ENCODE data around the gene CLCA4.
A peak's percentile ranks its signal among the peaks of the same experiment; 100 is the strongest.
"Not testable (repeated sequence)": the region's sequence is repeated elsewhere in the genome, so short reads cannot be mapped to it uniquely, and the experiment has no call there.

CLCA4 gene

DNA sequence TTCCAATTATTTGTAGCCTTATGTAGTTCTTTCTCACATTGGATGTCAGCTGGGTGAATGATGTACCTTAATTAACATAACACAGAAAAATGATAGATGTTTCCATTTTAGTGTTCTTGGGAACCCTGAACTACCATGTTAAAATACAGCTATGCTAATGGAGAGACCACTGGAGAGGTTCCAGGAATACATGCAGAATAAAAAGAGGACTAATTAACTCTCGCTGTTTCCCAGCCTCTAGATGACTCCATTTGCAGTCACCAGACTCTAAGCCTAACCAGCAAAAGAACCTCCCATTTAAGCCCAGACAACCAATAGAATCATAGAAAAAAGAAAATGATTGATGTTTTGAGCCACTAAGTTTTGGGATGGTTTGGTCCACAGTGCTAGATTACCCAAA lies 36.2 kb downstream of the CLCA4 start:
- no peak for DNase-seq (ENCODE audit: low spot score)
- TF ChIP-seq, protein P1, sequence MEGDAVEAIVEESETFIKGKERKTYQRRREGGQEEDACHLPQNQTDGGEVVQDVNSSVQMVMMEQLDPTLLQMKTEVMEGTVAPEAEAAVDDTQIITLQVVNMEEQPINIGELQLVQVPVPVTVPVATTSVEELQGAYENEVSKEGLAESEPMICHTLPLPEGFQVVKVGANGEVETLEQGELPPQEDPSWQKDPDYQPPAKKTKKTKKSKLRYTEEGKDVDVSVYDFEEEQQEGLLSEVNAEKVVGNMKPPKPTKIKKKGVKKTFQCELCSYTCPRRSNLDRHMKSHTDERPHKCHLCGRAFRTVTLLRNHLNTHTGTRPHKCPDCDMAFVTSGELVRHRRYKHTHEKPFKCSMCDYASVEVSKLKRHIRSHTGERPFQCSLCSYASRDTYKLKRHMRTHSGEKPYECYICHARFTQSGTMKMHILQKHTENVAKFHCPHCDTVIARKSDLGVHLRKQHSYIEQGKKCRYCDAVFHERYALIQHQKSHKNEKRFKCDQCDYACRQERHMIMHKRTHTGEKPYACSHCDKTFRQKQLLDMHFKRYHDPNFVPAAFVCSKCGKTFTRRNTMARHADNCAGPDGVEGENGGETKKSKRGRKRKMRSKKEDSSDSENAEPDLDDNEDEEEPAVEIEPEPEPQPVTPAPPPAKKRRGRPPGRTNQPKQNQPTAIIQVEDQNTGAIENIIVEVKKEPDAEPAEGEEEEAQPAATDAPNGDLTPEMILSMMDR (IDR thresholded peaks at IDR 0.05; ENCODE audit: extremely low read depth, missing control alignments): no peak

DNA sequence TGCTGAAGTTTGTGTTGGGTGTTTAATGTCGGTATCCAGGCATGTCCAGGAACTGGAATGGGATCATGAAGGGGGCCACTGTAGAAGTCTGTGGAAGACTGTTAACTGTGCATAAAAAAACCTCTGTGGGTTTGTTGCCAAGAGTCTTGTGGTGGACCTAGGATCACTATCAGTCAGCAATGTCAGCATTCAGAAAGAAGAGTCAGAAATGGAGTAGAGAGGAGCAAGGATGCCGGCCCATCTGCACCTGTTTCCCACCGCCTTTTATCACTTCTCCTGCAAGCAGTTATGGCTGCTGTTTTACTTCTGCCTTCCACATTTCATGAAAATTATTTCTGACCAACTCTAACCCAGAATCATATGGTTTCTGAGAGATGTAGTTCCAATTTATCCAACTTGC lies 36.7 kb downstream of the CLCA4 start:
- TF ChIP-seq, protein P1 (IDR thresholded peaks at IDR 0.05; ENCODE audit: extremely low read depth, missing control alignments): no peak
- no peak for DNase-seq (ENCODE audit: low spot score)

DNA sequence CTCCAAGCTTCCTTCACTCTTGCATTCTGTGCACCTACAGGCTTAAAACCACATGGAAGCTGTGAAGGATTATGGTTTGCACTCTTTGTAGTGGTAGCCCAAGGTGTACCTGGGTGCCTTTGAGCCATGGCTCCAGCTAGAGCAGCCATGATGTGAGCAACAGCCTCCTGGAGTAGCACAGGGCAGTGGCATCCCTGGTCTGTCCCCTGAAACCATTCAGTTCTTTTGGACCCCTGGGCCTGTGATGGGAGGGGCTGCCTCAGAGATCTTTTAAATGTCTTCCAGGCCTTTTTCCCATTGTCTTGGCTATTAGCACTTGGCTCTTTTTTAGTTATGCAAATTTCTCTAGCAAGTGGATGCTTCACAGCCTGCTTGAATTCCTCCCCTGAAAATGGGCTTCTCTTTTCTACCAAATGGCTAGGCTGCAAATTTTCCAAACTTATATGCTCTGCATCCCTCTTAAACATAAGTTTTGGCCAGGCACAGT lies 47.4 kb downstream of the CLCA4 start:
- DNase-seq (ENCODE audit: low spot score): no peak
- TF ChIP-seq, protein P1 (IDR thresholded peaks at IDR 0.05; ENCODE audit: extremely low read depth, missing control alignments): no peak

DNA sequence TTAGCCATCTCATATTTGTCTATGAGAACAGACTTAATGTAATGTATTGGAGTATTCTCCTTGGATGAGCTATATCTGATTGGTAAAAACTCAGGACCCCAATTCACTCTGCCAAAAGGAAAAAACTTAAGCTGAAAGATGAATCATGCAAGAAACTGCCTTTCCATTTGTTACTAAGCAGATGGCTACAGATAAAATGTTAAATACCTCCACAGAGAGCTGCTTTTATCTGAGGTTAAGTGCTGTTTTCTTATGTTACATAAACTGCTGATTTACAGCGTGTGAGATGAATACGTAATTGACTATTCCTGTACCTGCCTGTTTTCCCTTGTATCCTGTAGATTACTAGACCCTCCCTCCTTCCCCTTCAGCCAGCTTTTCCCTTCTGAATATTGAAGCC lies 49.3 kb downstream of the CLCA4 start:
- TF ChIP-seq, protein P1 (IDR thresholded peaks at IDR 0.05; ENCODE audit: extremely low read depth, missing control alignments): no peak
- DNase-seq (ENCODE audit: low spot score): no peak

DNA sequence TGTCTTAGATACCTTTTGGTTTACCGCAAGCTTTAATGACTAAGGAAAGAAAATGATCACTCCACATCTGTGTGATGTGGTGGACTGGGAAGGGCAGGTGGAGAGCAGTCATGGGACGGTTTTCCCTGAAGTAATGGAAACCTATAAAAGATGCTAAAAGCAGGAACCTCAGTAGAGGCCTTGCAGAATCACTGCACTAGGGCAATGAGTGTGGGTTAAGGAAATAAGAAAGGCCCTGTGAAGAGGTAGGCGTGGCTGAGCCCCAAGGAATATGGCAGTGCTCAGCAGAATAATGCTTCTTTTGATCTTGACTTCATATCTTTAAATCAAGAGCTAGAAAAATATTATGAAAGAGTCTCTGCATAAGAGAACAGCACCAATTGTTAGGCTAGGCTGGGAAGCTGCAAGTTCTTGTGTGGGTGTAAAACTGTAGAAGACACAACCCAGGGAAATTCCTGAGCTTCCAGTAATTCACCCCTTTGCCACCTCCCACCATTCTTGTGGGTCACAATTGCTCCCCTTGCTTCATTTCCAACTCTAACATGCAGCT lies 49.9 kb downstream of the CLCA4 start:
- TF ChIP-seq, protein P1 (IDR thresholded peaks at IDR 0.05; ENCODE audit: extremely low read depth, missing control alignments): no peak

DNA sequence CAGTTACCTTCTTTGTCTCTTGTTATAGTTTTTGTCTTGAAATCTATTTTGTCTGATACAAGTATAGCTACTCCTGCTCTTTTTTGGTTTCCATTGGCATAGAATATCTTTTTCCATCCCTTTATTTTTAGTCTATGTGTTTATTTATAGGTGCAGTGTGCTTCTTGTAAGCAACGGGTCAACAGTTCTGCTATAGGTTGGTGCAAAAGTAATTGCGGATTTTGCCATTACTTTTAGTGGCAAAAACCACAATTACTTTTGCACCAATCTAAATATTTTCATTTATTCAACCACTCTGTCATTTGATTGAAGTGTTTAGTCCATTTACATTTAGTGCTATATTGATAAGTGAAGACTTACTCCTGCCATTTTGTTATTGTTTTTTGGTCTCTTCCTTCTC lies 59.2 kb downstream of the CLCA4 start:
- not testable (repeated sequence) for DNase-seq (ENCODE audit: low spot score)

More for the DNA sequence above, 49.9 kb downstream of the CLCA4 start:
- no peak for DNase-seq (ENCODE audit: low spot score)

DNA sequence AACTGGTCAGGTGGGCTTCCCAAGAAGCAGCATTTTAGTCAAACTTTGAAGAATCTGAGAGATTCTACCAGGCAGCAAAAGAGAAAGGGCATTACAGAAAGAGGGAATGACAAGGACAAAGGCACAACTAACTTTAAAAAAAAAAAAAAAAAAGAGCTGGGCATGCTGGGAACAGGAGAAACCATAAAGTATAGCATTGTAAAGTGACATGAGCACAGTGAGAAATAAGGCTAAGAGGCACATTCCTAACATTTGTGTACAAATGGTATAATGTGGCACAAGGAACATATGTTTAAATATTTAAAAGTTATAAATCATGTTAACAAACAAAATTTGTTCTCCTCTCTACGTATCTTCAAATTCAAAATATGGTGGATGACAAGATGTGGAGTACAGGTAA lies 69.6 kb downstream of the CLCA4 start:
- no peak for DNase-seq (ENCODE audit: low spot score)

DNA sequence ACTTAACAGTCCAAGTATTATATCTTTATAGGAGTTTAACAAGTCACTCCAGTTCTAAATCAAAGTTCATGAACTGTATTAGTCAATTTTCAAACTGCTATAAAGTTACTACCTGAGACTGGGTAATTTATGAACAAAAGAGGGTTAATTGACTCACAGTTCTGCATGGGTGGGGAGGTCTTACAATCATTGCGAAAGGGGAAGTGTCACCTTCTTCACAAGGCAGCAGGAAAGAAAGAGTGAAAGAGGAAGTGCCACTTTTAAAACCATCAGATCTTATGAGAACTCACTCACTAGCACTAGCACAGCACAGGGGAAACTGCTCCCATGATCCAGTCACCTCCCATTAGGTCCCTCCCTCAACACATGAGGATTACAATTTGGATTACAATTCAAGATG lies 70.0 kb downstream of the CLCA4 start:
- DNase-seq (ENCODE audit: low spot score): peak; percentile 15
- TF ChIP-seq, protein P1 (IDR thresholded peaks at IDR 0.05; ENCODE audit: extremely low read depth, missing control alignments): no peak

More for the DNA sequence above, 69.6 kb downstream of the CLCA4 start:
- TF ChIP-seq, protein P1 (IDR thresholded peaks at IDR 0.05; ENCODE audit: extremely low read depth, missing control alignments): no peak
